ENCODE results near the gene FASTKD2.

Gene FASTKD2

GRCh38 chr2:206765242-206766056 lies at the start of gene FASTKD2, which contains the start of gene MDH1B:
TSS of gene FASTKD2 (plus strand) at chr2:206765606. CDS start at chr2:206766694, 1,088 bp downstream.
TSS of gene MDH1B (minus strand) at chr2:206765328. CDS start at chr2:206765271, 57 bp downstream.
- peak; percentile 87 to 90 for DNase-seq

GRCh38 chr2:206716623-206717022 lies 48.8 kb upstream of the FASTKD2 start:
- DNase-seq, result no peak

GRCh38 chr2:206718296-206718695 lies 47.1 kb upstream of the FASTKD2 start, which contains the start of gene DYTN:
TSS of gene DYTN (minus strand) at chr2:206718396. CDS start at chr2:206718279, 117 bp downstream.
- no peak for DNase-seq

- DNase-seq, result no peak
Measured at GRCh38 chr2:206721256-206721920, 44.0 kb upstream of the FASTKD2 start.

GRCh38 chr2:206723288-206723687 lies 42.1 kb upstream of the FASTKD2 start:
- no peak for DNase-seq

GRCh38 chr2:206727287-206727686 lies 38.1 kb upstream of the FASTKD2 start:
- DNase-seq, result no peak

- DNase-seq, result no peak
Measured at GRCh38 chr2:206728277-206729199, 36.9 kb upstream of the FASTKD2 start.

- no peak for DNase-seq
Measured at GRCh38 chr2:206733341-206733740, 32.1 kb upstream of the FASTKD2 start.

GRCh38 chr2:206736935-206737334 lies 28.5 kb upstream of the FASTKD2 start:
- DNase-seq, result peak in 1 of 2 experiments; percentile 8

- no peak for DNase-seq
Measured at GRCh38 chr2:206739271-206739670, 26.1 kb upstream of the FASTKD2 start.

- DNase-seq, result no peak
Measured at GRCh38 chr2:206740800-206741199, 24.6 kb upstream of the FASTKD2 start.

GRCh38 chr2:206756816-206757215 lies 8.6 kb upstream of the FASTKD2 start:
- DNase-seq, result no peak

GRCh38 chr2:206764673-206765241 lies 649 bp upstream of the FASTKD2 start:
- DNase-seq, result no peak

- DNase-seq, result no peak
Measured at GRCh38 chr2:206766057-206766930, 888 bp downstream of the FASTKD2 start.

GRCh38 chr2:206774871-206775270 lies 9.5 kb downstream of the FASTKD2 start:
- DNase-seq, result no peak

- no peak for DNase-seq
Measured at GRCh38 chr2:206776432-206776831, 11.0 kb downstream of the FASTKD2 start.

- DNase-seq, result no peak
Measured at GRCh38 chr2:206780671-206781070, 15.3 kb downstream of the FASTKD2 start.

- DNase-seq, result no peak
Measured at GRCh38 chr2:206783718-206784117, 18.3 kb downstream of the FASTKD2 start.

- no peak for DNase-seq
Measured at GRCh38 chr2:206784559-206785353, 19.4 kb downstream of the FASTKD2 start.

GRCh38 chr2:206790311-206790935 lies 25.0 kb downstream of the FASTKD2 start:
- DNase-seq, result no peak

Measured in activated CD4-positive, alpha-beta T cell treated with anti-CD3 and anti-CD28 coated beads, Interleukin-2, amount 50 U/mL, for 48 hours (primary cell).